Measurements from ENCODE around the gene TRIM51. TPM values are rescaled to one million over a fixed set of nuclear protein-coding genes. Genes with fewer than 3 reads are reported as not detected.
"Not testable (repeated sequence)": the region's sequence is repeated elsewhere in the genome, so short reads cannot be mapped to it uniquely, and the experiment has no call there.

TRIM51 gene, protein sequence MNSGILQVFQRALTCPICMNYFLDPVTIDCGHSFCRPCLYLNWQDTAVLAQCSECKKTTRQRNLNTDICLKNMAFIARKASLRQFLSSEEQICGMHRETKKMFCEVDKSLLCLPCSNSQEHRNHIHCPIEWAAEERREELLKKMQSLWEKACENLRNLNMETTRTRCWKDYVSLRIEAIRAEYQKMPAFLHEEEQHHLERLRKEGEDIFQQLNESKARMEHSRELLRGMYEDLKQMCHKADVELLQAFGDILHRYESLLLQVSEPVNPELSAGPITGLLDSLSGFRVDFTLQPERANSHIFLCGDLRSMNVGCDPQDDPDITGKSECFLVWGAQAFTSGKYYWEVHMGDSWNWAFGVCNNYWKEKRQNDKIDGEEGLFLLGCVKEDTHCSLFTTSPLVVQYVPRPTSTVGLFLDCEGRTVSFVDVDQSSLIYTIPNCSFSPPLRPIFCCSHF
- polyA plus RNA-seq (2012; ENCODE audit: insufficient read depth, insufficient read length): not detected

DNA sequence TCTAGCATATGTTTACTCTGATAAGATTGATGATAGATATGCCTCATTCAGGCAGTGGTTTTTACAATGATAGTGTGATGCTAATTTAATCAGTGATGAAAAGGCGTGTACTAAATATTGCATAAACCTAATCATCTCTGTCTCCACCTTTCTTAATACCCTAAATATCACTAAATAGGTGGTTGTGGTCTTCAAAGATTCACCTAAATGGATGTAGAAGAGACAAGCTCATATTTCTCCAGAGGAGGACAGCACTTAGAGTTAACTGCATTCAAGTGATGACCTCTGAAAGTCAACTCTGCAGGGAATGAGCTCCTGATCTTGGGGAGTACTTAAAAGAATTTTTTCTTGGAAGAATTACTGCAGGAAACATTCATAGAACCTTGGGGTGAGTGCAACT lies at the start of gene TRIM51:
Gene TRIM51, plus strand, starts transcription at position 301 of the 400 bp plus-strand sequence. CDS start 2,132 bp downstream, outside the sequence.
- not testable (repeated sequence) for H3K4me3 ChIP-seq (ENCODE audit: low read length)

DNA sequence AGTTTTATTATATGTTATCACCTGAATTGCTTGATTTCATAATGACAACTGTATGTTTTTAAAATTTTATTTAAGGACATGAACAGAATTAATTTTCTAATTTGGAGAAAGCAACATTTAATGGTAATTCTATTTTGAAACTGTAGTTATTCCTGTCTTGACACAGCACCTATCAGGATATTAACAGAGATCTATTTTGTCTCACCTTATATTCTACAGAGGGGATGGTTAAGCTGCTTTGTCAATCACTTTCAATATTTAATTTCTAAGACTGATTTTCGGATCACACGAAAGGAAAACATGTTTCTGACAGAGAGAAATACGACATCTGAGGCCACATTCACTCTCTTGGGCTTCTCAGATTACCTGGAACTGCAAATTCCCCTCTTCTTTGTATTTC lies 44.6 kb upstream of the TRIM51 start, which contains the start of gene OR5D16:
Gene OR5D16, plus strand, starts transcription at position 301 of the 400 bp plus-strand sequence. Its CDS starts 0 bp downstream, at position 301.
- no peak within 1 kb of the TSS for H3K4me3 ChIP-seq (ENCODE audit: low read length)
- DNase-seq (ENCODE audit: low read depth, low spot score): no peak

More for the DNA sequence above, at the start of gene TRIM51:
- not testable (repeated sequence) for DNase-seq (ENCODE audit: low read depth, low spot score)

DNA sequence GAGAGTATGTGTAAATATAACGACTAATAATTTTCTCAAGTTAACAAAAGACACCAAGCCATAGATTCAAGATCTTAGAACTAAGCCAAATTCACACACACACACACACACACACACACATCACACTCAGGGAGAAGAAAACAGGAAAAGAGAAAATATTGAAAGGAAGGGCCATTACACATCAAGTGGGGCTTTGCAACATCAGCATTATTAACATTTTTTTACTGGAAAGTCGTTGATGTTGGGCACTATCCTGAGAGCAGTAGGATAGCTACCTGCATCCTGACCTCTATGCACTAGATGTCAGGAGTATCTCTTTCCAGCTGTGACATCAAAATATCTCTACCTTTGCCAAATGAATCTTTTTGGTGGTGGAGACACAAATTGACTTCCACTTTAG lies 35.6 kb upstream of the TRIM51 start:
- no peak overlapping the region for H3K4me3 ChIP-seq (ENCODE audit: low read length)
- DNase-seq (ENCODE audit: low read depth, low spot score): no peak

DNA sequence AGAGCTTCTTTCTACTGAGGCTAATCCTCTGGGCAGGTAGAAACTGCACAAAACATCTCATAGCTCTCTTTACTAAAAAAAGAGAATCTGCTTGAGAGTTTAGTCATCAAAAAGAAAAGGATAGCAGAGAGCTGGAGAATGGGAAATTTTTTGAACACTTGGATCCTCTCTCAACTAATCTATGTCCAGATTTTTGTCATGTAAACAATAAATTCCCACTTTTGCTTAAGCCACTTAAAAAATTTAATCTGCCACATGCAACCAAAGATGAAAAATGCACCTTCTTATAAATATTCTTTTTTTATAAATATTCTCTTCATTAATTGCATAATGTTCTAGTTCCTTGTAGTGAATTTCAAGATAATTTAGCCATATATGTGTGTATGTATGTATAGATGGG lies 34.1 kb upstream of the TRIM51 start:
- no peak overlapping the region for H3K4me3 ChIP-seq (ENCODE audit: low read length)
- DNase-seq (ENCODE audit: low read depth, low spot score): no peak

DNA sequence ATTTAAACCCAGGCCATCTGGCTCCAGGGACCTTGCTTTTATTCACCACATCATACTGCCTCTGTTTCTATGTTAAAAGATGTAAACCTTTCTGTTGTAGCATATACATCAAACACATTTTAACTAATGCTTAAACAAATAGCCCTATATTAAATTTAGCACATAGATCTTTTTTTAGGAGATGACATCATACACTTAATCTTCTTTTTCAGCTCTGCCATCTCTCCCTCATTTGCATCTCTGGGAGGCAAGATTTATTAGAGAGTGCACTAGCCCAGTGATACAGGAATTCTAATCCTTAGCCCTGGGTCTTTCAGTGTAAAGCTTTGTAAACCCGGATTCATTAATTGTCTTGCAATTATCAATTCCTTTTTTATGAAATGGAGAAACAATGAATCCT lies 31.0 kb upstream of the TRIM51 start:
- no peak overlapping the region for H3K4me3 ChIP-seq (ENCODE audit: low read length)
- DNase-seq (ENCODE audit: low read depth, low spot score): no peak

DNA sequence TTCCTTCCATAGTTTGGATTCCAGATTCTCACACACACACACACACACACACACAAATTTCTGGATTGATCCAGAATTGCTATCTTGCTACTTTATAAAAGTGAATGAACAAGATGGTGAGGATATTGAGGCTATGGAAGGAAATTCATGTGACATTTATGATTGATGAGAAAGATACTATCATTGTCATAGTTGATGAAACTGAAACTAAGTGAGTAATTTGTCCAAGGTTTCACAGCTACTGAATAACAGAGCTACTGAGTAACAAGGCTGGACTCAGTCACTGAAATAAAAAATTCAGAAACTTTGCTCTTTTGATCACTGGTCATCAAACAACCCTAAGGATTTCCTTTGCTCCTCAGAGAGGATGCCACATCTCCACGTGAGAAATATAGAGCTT lies 28.4 kb upstream of the TRIM51 start:
- DNase-seq (ENCODE audit: low read depth, low spot score): no peak

DNA sequence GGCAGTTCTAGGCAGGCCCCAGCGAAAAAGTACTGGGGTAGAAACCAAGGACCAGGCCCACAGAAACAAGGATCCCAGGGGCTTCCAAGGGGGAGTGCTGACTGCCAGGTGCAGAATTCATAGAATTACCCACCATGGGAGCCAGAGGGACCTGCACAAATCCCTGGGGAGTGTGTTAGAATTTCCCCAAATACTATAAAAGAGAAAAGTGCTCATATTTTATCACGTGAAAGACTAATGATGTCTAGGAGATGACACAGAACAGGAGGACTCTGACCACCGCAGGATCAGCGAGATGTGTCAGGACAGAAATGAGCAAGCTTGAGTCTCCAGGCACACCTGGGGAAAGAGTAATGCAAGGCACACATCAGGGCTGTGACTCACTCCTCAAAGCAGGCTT lies 15.7 kb upstream of the TRIM51 start:
- not testable (repeated sequence) for DNase-seq (ENCODE audit: low read depth, low spot score); H3K4me3 ChIP-seq (ENCODE audit: low read length)

More for the DNA sequence above, 28.4 kb upstream of the TRIM51 start:
- no peak overlapping the region for H3K4me3 ChIP-seq (ENCODE audit: low read length)

DNA sequence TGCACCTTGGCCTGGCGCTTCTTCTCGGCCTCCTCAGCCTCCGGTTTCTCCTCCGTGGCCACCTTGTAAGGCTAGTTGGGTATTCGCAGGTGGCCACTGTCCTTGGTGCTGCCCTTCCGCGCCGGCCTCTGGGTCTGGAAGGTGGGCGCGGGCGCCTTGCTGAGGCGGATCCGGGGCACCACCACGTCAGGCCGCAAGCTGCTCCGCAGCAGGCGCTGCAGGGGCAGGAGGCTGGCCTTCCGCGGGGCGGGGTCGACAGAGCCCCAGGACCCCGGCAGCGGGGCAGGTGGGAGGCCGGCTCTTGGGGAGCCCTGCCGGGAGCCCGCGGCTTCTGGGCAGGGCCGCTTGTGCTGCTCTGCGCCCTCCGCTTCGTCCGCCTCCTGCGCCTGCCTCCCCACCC lies 10.4 kb upstream of the TRIM51 start:
- DNase-seq (ENCODE audit: low read depth, low spot score): not testable (repeated sequence)

DNA sequence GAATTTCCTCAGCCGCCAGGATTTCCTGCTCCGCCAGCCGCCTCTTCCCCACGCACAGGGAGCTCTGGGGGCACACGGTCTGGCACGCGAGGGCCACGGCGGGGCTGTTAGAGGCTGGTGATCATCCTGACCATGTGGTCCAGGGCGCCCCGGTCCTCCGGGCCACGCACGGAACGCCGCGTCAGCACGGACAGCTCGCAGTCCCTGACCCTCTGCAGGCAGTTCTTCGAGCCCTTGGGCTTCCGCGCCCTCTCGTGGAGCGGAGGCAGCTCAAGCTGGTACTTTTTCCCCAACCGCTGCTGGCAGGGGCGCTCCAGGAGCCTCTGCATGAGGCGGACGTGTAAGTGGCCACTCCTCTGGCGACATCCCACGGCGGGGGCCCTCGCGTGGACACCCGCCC lies 10.0 kb upstream of the TRIM51 start:
- DNase-seq (ENCODE audit: low read depth, low spot score); H3K4me3 ChIP-seq (ENCODE audit: low read length): not testable (repeated sequence)

More for the DNA sequence above, 10.4 kb upstream of the TRIM51 start:
- not testable (repeated sequence) for H3K4me3 ChIP-seq (ENCODE audit: low read length)

DNA sequence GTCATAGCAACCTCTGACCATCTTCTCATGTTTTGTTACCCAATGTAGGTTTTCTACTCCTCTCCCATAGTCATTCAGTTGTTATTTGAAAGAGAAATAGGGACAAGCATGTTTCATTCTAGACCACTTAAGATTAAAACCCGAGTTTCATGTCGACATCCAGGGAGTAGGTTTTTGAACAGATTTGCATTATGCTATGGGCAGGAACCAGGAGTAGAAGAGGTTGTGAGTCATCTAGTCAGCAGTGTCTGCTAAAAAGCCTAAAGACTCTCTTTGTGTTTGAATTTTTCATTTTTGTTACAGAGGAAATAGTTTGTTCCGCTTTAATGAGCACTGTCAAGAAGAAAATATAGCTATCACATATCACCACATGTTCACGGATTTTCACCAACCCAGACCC lies 1.9 kb downstream of the TRIM51 start:
- H3K4me3 ChIP-seq (ENCODE audit: low read length); DNase-seq (ENCODE audit: low read depth, low spot score): not testable (repeated sequence)

DNA sequence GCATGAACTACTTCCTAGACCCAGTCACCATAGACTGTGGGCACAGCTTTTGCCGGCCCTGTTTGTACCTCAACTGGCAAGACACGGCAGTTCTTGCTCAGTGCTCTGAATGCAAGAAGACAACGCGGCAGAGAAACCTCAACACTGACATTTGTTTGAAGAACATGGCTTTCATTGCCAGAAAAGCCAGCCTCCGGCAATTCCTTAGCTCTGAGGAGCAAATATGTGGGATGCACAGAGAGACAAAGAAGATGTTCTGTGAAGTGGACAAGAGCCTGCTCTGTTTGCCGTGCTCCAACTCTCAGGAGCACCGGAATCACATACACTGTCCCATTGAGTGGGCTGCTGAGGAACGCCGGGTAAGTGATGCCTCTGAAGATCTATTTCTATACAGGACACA lies 2.4 kb downstream of the TRIM51 start:
- H3K4me3 ChIP-seq (ENCODE audit: low read length); DNase-seq (ENCODE audit: low read depth, low spot score): not testable (repeated sequence)

DNA sequence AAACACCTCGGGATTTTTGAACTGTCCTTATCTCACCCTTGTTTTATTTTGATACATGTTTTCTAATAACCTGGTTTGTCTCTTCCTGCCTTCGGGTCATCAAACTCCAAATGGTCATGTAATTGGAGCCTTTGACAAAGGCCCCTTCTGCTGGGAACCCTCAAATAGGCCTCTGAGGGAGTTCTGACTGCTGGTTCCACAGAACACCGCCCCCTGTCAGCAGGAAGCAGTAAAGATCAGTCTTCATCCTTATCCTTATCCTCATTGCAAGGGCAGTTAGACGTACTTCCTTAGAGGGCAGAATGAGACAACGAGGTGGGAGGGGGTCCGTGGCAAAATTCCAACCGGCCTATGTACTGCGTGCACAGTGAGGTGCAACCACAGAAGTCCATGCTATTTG lies 12.1 kb downstream of the TRIM51 start:
- no peak for DNase-seq (ENCODE audit: low read depth, low spot score)
- H3K4me3 ChIP-seq (ENCODE audit: low read length): no peak overlapping the region

DNA sequence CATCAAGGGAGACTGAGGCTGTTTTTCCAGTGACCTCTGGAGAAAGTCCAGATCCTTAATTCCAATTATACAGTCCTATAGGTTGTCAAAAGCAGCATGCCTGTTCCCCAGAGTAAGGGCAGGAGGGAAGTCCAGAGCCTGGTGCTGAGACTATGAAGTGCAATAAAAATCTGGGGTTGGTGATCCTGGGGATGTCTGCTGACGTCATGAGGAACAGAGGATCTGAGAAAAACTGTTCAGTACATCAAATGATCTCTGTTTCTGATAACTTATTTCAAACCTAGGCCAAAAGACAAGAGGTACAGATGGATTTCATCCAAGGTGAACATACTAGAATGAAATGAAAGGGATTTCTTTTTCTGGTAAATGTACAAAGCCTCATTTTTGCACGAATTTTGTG lies 19.2 kb downstream of the TRIM51 start:
- no peak for DNase-seq (ENCODE audit: low read depth, low spot score)
- no peak overlapping the region for H3K4me3 ChIP-seq (ENCODE audit: low read length)

DNA sequence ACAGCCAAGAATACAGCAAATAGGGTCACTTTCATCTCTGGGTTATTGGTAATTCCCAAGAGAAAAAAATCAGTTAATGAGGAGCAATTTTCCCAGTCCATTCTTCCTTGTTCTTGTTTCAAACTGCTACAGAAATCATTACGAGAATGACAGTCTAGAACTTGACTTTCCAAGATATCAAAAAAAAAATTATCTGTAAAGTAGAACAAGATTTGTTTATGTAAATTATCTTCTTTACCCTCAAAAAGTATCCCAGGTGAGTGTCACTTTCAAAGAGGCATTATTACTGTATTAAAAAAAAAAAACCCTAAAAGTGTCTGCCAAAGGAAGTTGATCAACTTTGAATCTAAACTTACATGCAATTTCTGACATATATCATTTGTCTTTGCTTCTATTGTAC lies 31.4 kb downstream of the TRIM51 start, which contains the start of gene OR5W2:
Gene OR5W2, minus strand, starts transcription at position 101 of the 400 bp plus-strand sequence. Its CDS starts 0 bp downstream, at position 101.
- H3K4me3 ChIP-seq (ENCODE audit: low read length): no peak within 1 kb of the TSS
- no peak for DNase-seq (ENCODE audit: low read depth, low spot score)

DNA sequence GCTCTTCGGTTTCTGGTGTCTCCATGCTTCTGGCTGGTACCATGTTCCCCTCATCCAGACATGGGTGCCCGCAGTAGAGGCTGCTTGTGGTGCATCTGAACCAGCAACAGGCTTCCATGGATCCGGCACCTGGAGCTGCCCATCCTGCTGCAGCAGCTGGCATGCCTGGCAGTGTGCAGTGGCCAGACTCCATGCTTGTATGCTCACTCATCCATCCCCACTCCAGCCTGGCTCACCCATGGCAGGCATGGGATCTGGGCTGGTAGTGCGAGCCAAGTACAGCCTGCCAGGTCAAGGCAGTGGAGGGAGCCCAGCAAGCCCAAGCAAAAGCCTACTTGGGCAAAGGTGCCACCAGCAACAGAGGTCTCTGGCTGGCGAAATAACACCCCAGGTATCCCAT lies 37.4 kb downstream of the TRIM51 start:
- no peak for DNase-seq (ENCODE audit: low read depth, low spot score)
- H3K4me3 ChIP-seq (ENCODE audit: low read length): no peak overlapping the region

DNA sequence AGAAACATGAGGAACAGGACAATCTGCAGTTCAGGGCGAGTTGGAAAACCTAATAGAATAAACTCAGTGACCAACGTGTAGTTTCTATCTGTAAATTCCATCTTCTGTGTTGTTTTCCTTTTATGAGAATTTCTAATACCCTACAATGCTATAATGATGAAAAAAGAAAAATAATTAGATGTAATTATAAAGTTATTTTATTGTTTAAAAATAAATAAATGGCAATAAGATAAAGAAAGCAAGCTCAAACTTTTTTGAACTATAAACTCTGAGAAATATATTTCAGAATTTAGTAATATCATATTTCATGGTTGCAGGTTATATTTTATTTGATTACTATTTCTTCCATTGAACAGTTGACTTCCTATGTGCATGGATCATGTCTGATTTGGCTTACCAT lies 53.2 kb downstream of the TRIM51 start, which contains the start of gene OR5I1:
Gene OR5I1, minus strand, starts transcription at position 101 of the 400 bp plus-strand sequence. Its CDS starts 0 bp downstream, at position 101.
- DNase-seq (ENCODE audit: low read depth, low spot score): no peak
- no peak within 1 kb of the TSS for H3K4me3 ChIP-seq (ENCODE audit: low read length)
